Activated effector memory CD4-positive, alpha-beta T cell treated with Interleukin-2 at 50 U/mL for 16 hours (primary cell): ENCODE measurements around the gene DIABLO.
A peak's percentile ranks its signal among the peaks of the same experiment; 100 is the strongest.
"Not testable (repeated sequence)": the region's sequence is repeated elsewhere in the genome, so short reads cannot be mapped to it uniquely, and the experiment has no call there.

Experiments used
- DNase-seq: peaks from one replicate; pipeline ENCODE4 v3.0.0-alpha.2; 2020

The DIABLO gene

DNA sequence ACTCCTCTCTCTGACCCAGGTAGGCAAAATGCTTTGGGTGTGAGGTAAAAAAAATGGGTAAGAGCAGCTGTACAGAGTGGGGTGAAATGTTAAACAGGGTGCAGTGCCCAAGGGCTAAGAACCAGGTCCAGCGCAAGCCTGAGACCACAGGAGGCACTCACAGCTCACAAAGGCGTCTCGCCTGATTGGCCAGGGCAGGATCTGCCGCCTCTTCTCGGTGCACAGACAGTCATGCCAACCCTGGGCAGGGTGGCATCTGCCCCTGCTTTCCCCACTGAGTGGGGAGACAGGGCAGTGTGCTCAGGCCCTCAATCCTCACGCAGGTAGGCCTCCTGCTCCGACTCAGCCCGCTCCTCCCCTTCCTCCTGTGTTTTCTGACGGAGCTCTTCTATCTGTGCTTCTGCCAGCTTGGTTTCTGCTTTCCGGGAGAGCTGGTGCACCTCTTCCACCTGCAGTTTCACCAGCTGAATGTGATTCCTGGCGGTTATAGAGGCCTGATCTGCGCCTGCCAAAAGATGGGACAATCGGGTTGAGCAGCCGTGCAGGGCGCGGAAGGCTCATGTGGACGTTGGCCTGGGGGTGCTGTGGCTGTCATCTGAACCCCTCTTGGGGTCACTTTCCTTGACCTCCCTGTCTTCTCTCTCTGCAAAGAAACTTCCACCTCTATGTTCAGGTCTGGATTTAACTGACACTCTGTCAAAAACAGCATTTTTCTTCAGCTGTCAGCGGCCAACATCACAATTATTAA lies 17.6 kb downstream of the DIABLO start:
- DNase-seq = no peak

DNA sequence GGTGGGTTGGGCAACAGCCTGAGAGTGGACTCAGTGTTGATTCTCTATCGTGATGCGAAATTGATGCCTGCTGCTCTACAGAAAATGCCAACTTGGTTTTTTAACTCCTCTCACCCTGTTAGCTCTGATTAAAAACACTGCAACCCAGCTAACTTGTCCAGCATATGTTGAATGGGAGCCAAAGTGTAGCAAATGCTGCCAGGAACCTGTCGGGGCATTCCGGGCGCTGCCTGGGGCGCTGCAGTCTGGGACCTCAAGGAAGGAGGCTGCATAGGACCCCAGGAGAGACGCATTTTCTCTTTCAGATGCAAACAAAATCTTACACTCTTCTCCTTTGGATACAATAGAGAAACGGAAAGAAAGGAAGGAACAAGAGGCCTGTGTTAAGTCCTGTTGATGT lies 18.5 kb downstream of the DIABLO start:
- no peak for DNase-seq

DNA sequence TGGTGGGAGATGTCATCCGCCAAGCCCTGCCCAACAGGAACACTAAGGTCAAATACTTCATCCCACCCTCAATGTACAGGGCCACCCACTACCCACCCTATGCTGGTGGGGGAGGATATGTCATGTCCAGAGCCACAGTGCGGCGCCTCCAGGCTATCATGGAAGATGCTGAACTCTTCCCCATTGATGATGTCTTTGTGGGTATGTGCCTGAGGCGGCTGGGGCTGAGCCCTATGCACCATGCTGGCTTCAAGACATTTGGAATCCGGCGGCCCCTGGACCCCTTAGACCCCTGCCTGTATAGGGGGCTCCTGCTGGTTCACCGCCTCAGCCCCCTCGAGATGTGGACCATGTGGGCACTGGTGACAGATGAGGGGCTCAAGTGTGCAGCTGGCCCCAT lies 18.9 kb downstream of the DIABLO start:
- no peak for DNase-seq

DNA sequence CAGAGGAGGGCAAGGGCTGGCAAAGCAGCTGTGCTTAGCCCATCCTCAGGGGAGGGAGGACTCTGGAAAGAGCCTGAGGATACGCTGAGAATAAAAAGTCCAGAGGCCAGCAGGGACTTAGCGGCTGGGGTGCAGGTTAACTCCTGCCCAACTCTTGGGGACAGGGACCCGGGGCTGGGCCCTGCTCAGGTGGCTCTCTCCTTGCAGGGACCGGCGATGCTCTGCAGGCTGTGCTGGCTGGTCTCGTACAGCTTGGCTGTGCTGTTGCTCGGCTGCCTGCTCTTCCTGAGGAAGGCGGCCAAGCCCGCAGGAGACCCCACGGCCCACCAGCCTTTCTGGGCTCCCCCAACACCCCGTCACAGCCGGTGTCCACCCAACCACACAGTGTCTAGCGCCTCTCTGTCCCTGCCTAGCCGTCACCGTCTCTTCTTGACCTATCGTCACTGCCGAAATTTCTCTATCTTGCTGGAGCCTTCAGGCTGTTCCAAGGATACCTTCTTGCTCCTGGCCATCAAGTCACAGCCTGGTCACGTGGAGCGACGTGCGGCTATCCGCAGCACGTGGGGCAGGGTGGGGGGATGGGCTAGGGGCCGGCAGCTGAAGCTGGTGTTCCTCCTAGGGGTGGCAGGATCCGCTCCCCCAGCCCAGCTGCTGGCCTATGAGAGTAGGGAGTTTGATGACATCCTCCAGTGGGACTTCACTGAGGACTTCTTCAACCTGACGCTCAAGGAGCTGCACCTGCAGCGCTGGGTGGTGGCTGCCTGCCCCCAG lies 19.6 kb downstream of the DIABLO start:
- no peak for DNase-seq

DNA sequence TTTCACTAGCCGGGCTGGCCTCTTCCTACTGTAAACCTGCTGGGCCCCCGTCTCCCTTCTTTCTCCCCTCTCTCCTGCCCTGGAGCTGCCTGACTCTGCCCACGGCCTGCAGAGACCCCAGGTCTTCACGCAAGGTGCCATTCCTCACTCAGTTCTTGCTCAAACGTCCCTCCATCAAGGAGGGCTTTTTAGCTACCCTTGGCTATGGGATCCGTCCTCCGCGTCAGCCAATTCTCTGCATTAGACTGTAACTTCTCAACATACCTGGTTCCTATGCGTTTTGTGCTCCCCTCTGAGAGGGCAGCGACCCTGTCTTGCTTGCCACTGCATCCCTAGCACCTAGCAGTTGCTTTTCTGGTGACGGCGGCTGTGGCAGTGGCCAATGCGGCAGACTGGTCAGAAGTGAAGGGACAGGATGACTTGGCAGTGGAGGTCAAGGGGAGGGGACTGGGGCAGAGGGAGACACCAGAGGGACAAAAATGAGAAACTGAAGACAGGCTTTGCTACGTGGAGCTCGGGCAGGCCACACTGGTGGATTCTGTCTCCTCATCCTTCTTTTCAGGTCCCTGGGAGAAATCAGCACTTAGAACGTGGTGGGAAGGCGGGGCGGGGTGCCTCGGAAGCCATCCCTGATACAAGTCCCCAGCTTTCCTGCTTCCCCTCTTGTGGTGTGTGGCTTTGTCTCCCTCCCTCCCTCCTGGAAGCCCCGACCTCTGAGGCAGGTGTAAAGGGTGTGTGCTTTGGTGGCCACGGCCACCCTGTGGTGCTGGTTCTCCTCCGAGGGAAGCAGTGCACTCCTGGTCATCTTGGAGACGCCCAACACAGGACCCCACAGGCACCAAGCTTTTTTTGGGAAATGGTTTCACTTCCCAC lies 20.6 kb downstream of the DIABLO start:
- no peak for DNase-seq

DNA sequence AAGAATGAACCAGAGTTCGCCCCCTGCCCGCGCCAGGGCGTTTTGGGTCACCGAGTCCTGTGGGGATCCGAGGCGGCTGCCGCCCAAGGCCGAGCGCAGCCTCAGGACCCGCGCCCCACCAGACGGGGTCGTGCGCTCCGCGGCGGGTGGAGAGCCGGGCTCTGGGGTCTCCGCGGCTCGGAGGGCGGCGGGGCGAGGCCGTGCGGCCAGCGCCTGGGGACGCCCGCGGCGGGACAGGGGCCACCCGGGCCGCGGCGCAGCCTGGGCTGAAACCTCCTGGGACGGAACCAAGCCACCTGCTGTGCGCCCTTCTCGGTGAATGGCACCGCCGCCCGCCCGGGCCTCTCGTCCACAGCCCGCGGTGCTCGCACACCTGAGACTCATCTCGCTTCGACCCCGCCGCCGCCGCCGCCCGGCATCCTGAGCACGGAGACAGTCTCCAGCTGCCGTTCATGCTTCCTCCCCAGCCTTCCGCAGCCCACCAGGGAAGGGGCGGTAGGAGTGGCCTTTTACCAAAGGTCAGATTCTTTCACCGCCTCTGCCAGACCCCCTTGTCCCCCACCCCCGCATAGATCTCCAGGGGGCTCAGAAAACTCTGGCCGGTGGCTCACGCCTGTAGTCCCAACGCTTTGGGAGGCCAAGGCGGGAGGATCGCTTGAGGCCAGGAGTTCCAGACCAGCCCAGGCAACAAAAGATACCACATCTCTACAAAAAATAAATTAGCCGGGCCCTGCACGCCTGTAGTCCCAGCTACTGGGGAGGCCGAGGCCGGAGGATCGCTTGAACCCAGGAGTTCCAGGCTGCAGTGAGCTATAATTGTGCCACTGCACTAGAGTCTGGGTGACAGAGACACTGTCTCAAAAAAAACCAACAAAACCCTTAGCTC lies 21.4 kb downstream of the DIABLO start:
- DNase-seq = peak; percentile 10

DNA sequence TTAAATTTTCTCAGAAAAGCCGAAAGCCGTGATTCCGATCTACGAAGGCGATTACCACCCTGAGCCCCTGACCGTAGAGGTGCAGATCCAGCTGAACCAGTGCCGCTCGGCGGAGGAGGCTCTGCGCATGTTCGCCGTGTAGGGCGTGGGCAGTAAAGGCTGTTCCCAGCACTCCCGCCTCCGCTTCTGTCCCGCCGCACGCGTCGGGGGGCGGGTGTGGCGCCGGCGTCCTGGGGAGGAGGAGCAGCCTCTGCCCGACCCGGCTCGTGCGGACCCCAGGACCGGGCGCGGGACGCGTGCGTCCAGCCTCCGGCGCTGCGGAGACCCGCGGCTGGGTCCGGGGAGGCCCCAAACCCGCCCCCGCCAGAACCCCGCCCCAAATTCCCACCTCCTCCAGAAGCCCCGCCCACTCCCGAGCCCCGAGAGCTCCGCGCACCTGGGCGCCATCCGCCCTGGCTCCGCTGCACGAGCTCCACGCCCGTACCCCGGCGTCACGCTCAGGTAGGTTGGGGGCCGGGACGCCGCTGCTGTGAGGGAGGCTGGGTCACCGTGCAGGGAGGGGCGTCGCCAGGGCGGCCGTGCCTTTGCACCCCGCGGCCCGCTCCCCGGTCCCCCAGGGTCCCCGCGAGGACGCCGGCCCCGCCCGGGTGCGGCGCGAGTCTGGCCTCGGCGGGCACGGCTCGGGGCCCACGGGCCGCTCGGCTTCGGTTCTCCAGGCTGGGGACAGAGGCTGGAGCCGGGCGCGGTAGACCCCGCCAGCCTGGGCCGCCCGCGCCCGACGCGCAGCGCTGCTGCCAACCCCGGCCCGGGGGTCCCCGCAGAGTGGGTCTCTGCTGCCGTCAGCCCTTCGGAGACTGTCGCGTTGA lies 22.3 kb downstream of the DIABLO start, which contains the start of gene B3GNT4:
Gene B3GNT4, plus strand, starts transcription at position 409 of the 866 bp plus-strand sequence. CDS start 910 bp downstream, outside the sequence.
- peak; percentile 55 for DNase-seq

DNA sequence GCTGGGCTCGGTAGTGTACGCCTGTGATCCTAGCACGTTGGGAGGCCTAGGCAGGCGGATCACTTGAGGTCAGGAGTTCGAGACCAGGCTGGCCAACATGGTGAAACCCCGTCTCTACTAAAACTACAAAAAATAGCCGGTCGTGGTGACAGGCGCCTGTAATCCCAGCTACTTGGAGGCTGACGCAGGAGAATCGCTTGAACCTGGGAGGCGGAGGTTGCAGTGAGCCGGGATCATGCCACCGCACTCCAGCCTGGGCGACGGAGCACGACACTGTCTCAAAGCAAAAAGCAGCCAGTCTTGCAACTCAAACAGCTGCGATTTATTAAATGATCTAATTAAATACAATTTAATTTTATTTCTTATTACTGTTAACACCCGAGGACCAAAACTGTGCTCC lies 23.0 kb downstream of the DIABLO start:
- DNase-seq = not testable (repeated sequence)

DNA sequence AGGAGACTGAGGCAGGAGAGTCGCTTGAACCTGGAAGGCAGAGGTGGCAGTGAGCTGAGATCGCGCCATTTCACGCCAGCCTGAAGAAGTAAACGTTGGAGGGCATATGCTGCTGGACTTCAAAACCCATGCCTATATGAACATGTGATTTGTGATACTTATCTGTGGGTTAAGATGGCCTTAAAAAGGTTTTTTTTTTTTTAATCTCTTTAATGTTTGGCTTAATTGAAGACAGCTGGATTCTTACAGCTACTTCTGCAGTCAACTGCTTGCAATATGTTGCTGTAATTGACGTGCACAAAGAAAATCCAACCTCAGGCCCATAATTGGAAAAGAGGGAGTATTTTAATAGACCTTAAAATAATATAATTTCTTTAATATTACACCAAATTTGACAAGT lies 23.8 kb downstream of the DIABLO start:
- no peak for DNase-seq

DNA sequence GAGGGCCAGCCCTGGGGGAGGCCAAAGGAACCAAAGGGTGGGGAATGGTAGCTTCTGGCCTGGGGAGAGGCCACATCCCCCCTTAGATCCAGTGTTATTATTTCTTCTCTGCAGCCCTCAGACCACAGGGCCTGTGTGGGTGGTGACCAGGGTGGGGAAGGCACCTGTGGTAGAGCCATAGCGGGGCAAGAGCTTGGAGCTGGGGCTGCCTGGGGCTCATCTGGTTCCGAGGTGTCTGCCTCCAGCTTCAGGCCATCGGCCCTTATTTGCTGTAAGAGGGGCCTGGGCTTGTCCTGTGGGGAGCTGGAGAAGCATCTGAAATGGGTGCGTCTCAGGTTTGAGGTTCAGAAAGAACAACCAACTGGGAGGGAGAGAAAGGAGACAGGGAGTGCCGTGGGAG lies 24.5 kb downstream of the DIABLO start:
- no peak for DNase-seq

DNA sequence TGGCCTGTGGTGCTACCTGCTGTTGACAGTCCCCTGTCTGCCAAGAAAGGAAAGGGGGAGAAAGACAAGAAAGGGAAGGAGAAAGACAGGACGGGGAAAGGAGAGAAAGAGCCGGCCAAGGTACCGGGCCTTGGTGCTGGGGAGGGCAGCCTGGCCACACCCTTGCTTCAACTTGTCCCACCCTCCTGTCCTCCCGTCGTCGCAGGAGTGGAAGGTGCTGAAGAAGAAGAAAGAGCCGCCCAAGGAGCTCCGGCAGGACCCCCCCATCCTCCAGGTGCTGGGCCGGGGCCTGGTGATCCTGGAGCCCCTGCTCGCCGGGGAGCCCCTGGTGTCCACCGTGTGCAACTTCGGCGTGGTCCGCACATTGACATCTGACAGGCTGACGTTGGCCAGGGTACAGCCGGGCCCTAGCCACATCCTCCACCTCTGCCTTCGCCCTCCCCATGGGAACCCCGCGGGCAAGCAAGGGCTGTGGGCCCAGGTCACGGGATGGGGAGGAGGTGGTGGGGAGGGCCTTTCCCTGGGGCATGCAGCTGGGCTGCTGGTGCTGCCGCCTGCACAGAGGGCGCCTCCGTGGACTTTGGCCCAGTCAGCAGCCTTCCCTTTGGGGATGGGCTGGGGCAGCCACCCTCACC lies 25.2 kb downstream of the DIABLO start:
- DNase-seq = no peak

DNA sequence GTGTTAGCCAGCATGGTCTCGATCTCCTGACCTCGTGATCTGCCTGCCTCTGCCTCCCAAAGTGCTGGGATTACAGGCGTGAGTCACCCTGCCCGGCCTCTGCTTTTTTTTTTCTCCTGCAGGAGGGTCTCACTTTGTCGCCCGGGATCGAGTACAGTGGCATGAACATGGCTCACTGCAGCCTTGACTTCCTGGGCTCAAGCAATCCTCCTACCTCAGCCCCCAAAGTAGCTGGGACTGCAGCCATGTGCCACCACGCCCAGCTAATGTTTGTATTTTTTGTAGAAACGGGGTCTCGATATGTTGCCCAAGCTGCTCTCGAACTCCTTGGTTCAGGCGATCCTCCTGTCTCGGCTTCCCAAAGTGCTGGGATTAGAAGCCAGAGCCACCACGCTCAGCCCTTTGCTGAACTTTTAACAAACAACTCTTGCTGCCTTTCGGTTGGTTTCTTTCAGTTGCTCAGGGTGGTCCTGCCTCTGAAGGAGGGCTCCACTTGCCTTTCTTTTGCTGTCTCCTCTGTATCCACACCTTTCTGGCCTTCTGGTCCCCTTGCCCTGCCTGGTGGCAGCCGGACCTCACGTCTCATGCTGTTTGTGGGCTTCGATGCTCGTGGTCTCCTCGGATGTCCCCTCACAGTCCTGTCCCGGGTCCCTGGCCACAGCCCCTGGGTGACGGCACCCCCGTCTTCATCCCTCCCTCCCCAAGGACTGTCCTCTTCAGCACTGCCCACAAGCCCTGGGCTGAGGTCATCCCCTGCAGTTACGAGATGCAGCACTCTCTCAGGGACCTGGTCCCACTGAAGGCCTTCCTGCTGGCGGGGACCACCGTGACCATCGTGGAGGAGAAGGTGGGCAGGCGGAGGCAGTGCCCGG lies 26.1 kb downstream of the DIABLO start:
- DNase-seq = no peak

DNA sequence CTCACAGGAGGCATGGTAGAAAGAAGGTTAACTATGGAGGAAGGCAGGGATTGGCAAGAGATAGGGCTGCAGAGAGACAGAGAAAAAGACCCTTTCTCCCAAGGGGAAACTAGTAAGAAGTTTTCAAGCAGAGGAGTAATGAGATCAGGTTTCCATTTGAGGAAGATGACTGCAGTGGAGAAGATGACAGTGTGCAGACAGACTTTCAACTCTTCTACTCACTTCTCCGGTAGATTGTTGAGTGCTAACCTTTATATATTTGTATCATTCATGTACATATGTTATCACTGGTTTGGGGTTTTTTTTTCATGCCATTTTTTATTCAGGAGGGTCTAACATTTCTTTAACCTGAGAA lies 28.3 kb downstream of the DIABLO start:
- no peak for DNase-seq

DNA sequence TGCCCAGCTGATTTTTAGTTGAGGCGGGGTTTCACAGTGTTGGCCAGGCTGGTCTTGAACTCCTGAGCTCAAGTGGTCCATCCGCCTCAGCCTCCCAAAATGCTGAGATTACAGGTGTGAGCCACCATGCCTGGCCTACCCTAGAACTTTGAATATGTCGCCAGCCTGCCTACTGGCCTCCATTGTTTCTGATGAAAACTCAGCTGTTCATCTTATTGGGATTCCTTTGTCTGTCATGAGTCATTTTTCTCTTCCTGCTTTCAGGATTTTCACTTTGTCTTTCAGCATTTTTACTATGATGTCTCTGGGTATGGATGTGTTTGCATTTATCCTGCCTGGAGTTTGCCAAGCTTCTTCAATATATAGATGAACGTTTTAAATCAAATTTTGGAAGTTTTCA lies 30.4 kb downstream of the DIABLO start:
- DNase-seq = no peak

DNA sequence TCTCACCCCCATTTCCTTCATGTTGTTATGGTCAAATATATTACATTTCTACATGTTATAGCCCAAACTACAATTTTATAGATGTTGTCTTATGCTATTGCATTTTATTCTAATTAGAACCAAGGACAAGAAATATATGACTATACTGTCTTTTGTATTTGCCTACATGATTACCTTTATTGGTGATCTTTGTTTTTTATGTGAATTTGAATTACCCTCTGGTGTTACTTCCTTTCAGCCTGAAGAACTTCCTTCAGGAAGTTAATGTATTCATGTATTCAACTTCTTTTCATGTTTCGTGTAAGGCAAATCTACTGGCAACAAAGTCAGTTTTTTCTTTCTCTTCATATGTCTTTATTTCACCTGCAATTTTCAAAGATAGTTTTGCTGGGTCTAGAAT lies 31.0 kb downstream of the DIABLO start:
- DNase-seq = no peak

DNA sequence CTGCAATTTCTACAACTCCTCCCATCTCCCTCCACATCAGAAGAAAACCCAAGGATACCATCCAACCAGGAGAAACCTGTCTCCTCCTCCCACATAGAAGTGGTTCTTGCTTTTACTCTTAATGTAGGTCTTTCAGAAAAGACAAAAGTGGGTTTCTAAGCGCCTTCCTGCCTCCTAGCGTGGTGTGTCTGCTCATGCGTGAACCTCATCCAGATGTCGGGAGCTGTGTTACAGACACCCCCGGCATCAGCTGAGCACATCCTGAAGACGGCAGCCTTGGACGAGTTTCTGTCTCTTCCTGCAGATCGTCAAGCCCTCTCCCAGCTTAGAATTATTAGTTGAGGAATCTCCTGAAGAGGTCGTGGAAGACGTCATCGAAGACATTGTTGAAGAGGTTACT lies 33.4 kb downstream of the DIABLO start:
- DNase-seq = no peak

DNA sequence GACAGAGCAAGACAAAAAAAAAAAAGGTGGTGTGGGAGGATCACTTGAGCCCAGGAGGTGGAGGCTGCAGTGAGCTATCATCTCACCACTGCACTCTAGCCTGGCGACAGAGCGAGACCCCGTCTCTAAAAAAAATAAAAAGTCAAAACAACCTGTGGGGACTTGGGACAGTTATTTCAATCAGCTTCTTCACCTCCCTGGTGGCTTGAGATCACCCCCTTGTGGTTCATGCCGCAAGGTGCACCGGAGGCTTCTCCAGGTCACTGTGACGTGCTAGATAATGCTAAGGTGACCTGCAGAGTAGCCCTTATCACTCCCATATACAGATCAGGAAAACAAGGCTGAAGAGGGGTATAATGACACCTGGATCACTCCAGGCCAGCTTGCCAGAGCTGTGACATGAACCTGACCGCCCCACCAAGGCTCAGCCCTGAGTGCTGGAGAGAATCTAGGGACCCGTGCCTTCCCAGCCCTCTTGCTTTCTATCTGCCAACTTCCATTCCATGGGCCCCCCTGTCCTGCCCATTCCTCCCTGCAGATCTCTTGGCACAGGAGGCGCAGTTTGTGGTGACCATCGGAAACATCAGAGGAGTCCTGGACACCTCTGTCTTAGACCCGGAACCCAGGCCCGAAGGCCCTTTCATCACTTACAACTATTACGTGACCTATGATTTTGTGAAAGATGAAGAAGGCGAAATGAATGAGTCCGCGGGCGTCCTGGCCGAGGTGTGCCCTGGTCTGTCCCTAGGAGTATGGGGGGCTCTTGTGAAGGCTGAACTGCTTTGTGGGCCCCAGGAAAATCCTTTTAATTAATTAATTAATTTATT lies 34.8 kb downstream of the DIABLO start:
- peak; percentile 40 for DNase-seq

DNA sequence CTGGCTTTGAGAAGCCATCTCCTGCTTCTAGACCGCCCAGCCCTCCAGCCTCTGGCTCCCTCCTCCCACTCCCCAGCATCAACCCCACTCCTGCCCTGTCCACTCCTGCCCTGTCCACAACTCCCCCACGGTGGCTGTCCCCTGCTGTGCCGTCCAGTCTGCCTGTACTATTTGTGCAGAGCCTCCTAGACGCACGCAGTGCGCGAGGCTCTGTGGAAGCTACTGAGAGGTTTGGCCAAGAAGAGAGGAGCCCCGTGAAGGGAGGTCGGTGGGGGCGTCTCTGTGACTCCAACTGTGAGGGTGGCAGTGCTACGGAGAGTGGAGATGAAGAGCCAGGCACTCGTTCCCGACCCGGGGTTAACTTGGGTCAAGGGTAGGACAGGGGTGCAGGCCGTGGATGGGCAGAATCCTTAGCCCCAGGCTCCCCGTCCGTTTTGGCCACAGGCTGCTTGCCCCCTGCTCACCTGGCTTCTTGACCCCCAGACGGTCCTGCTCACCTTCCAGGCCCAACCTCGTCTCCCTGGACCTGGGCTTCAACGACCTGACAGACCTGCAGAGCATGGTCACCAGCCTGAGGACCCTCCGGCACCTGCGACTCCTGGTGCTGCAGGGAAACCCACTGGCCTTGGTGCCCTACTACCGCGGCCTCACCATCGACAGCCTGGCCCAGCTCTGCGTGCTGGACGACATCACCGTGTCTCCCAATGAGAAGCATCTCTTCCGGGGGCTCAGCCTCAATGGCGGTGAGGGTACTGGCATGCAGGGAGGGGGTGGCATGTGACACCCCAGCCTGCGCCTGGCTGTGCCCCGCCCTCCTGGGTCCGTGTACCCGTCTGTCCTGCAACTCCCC lies 36.0 kb downstream of the DIABLO start:
- no peak for DNase-seq
